Dermis blood vessel endothelial cell (primary cell): ENCODE data around the gene TOX2. TPM values are rescaled to one million over a fixed set of nuclear protein-coding genes. Genes with fewer than 3 reads are reported as not detected.

ENCODE experiments used
- DNase-seq: peaks from one replicate; pipeline ENCODE4 v3.0.0; 2010
- total RNA-seq: library from RNA; depleted of rRNA; stranded (reverse); fragments of >200 nt; gene quantifications from 2 replicates; pipeline ENCODE4 v1.2.3, GENCODE V29; 2014

Gene TOX2
- total RNA-seq, 1 donor from 2014 or later, result 1.5 TPM

DNA sequence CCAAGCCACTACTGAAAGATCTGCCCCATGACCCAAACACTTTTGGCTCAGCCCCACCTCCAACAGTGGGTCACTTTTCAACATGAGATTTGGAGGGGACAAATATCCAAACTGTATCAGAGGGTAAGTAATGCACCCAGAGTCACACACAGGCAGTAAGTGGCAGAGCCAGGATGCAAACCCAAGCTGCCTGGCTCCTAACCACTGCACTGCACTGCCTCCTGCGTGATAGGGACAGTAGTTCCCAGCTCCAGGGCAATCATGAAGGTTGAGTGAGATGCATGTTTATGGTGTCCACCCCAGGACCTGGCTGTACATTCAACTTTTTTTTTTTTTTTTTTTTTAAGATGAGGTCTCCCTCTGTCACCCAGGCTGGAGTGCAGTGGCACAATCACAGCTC is 88.2 kb downstream of the TOX2 start:
- DNase-seq, result no peak

- DNase-seq, result no peak
These were observed 89.0 kb downstream of the TOX2 start for GRCh38 chr20:44003609-44004008.

DNA sequence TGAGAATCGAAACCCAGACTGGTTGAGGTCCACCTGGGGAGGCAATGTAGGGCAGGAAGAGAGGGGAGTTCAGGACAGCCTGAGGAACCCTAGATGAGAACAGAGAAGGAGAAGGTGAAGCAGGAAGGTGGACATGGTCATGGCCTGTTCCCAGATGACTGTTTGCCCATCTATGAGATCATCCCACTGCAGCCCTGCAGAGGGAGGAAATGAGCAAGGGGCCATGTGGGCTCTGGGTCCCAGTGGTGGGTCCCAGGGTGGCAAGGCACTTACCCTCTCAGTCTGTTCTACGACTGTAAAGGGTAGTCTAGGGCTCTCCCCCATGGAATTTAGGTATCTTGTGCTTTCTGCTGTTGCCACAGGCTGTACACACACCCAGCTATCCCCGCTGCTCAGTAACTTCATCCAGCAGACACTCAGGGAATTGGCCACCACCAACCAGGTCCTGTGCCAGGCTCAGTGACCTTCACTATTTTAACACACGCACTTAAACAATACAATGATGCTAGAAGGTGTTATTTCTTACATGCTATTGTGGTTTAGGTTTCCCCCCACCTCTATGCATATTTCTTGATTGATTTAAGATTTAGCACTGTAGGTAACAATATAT is 89.8 kb downstream of the TOX2 start:
- DNase-seq, result no peak

DNA sequence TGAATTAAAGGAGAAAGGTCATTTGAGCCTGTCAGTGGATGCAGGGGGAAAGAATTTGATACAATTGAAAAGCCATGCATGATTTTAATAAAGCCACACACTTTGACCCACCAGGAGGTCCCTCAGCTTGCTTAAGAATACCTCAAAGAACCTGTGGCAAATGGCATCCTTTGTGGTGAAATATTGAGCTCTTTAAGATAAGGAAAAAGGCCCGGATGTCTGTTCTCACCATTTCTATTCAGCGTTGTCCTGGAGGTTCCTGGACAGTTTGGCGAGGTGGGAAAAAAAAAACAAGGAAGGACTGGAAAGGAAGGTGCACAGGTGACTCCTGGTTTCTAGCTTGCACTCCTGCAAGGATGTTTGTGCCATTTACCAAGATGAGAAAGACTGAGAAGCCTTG is 91.0 kb downstream of the TOX2 start:
- DNase-seq, result no peak

DNA sequence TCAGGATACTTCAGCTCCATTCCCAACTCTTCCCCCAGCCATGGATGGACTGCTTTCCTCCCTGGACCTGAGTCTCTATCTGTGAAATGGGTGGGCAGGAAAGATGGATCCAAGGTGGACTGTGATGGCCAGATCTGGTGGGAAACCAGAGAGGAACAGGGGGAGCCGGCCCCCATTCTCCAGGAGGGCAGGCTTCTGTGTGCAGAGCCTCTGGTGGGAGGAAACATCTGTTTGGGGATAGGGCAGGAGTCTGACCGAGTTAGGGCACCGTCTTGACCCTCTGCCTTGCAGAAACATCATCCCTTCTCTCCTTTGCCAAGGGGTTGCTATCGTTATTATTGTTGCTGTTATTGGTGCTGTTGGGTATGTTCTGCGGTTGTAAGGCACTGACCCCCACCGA is 91.5 kb downstream of the TOX2 start:
- no peak for DNase-seq

- DNase-seq, result no peak
These were observed 91.9 kb downstream of the TOX2 start for GRCh38 chr20:44006578-44006977.

DNA sequence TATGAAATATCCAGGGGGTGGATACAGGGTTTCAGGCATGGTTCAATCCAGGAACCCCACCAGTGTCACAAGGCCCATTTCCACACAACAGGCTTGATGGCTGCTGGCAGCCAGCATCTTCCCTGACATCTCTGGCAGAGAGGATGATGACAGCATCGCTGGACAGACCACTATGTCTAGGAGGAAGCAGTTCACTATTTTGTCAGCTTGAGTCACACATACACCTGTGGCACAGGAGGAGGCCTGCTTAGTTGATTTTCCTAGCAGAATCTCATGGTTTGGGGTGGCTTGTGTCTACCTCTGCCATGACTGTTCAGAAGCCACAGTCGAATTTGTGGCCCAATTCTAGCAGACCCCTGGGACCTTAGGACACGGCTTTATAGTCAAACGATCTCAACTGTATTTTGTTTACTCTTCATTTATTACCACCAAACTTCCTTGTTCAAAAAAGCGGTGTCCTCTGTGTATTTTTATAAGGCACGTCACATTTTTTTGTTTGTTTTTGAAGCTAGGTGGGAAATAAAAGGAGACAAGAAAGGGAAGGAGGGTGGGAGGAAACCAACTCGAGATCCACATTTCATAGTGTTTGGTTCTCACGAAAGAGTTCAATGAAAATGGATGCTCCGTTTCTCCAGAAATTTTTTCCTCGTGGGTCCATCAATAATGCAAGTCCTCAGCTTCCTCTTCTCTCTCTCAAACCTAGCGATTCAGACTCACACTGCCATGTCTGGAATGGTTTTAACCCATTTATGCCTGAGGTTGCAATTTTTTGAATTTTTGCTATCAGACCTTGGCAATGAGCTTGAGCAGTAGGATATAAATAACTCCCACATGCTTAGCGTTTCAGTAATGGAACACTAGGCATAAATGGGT is 94.4 kb downstream of the TOX2 start:
- no peak for DNase-seq

DNA sequence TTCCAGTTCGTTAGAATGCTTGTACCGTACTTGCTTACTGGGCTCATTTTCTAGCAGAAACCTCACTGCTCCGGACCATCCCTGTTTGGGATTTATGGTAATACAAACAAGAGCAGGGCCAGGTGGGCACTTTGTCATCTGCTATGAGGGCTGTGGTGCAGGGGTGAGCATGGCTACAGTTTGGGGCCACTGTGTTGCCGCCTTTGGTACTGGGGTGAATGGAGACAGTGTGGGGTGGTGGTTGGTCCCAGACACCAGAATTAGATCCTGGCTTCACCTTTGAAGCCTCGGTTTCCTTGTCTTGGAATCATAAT is 95.0 kb downstream of the TOX2 start:
- no peak for DNase-seq

DNA sequence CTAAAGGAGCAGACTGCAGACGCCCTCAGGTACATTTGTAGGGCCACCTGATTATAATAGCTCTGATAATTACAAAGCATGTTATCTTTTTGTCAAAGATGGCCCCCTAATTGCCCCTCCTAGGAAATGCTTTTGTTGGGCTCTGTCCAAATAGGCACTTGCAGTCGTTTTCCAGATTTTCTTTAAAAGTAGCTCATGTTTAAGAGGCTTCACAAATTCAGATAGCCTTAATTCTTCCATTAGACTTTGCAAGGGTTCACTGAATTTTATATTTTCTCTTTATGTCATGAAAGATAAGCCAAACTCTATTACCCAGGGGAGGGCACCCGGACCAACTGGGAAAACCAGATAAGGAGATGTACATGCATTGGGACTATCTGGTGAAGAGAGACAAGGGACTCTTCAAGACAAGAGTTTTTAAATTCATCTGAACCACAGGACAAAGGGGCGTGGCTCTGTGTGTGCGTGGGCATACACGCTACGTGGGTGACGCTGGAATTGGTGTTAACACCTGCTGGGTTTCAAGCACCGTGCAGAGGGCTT is 95.6 kb downstream of the TOX2 start:
- DNase-seq, result no peak

GRCh38 chr20:44011251-44011940 is 96.7 kb downstream of the TOX2 start:
- DNase-seq, result no peak

GRCh38 chr20:44012466-44013226 is 98.0 kb downstream of the TOX2 start:
- DNase-seq, result no peak

- DNase-seq, result peak; percentile 41
These were observed 100.4 kb downstream of the TOX2 start for GRCh38 chr20:44014807-44015732.

- DNase-seq, result no peak
These were observed 101.1 kb downstream of the TOX2 start for GRCh38 chr20:44015733-44016103.

- no peak for DNase-seq
These were observed 101.9 kb downstream of the TOX2 start for GRCh38 chr20:44016525-44016924.

DNA sequence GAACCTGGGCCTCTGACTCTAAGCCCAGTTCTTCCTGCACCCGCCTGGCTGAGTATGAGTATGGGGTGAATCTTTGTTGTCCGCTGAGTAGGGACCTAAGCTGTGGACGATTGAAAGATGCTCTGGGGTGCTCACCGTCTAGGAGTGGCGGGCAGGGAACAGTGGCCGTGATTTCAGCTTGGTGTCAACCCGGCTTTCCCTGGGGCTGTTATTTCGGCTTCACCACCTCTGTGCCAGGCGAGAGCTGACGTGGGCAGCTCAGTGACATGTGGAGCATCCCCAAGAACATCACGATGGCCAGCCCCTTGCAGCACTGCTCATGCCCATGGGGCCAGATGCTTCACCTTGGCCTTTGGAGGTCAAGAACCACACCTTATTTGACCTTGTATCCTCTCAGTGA is 102.6 kb downstream of the TOX2 start:
- no peak for DNase-seq

- DNase-seq, result no peak
These were observed 103.2 kb downstream of the TOX2 start for GRCh38 chr20:44017905-44018258.

- peak; percentile 90 for DNase-seq
These were observed 103.7 kb downstream of the TOX2 start for GRCh38 chr20:44018259-44018941.

- DNase-seq, result no peak
These were observed 104.4 kb downstream of the TOX2 start for GRCh38 chr20:44018942-44019637.

DNA sequence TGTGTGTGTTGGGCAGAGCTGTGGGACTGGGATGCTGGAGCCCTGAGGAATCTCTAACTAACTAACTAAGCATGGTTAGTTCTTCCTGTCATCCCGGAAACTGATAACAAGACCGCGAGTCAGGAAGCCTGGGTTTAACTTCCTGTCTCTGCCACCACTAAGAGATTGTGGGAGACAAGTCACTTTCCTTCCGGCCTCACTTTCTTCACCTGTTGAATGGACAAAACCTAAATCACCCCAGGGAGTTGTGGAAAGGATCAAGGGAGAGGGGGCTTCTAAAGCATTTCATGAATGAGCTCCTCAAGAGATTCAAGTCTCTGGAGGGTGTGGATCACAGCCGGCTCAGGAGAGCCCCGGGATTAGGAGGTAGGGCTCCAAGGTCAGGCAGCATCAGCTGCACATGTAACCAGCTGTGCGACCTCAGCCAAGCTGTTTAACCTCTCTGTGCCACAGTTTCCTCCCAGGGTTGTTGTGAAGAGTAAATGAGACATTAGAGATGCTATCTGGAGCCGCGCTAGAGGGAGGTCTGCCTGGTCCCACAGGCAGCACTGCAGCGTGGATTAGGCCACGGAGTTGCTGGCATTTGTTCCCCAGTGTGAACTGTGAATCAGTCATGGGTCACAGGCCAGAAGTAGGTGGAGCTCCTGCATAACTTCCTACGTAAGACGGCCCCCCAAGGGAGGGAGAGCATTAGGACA is 105.1 kb downstream of the TOX2 start:
- DNase-seq, result peak; percentile 38
